Measurements from ENCODE around the gene CORO7.
"Not testable (repeated sequence)": the region's sequence is repeated elsewhere in the genome, so short reads cannot be mapped to it uniquely, and the experiment has no call there.

The CORO7 gene

GRCh38 chr16:4336701-4337539 is 79.5 kb downstream of the CORO7 start:
- DNase-seq (ENCODE audit: low spot score): no peak

GRCh38 chr16:4334724-4335495 is 81.5 kb downstream of the CORO7 start:
- no peak for DNase-seq (ENCODE audit: low spot score)

GRCh38 chr16:4333714-4334113 is 82.7 kb downstream of the CORO7 start:
- not testable (repeated sequence) for DNase-seq (ENCODE audit: low spot score)

- no peak for DNase-seq (ENCODE audit: low spot score)
These were observed 83.1 kb downstream of the CORO7 start for GRCh38 chr16:4333308-4333638.

GRCh38 chr16:4332623-4333307 is 83.6 kb downstream of the CORO7 start:
- DNase-seq (ENCODE audit: low spot score): no peak

- no peak for DNase-seq (ENCODE audit: low spot score)
These were observed 84.3 kb downstream of the CORO7 start for GRCh38 chr16:4332083-4332482.

GRCh38 chr16:4330277-4330874 is 86.0 kb downstream of the CORO7 start:
- peak; percentile 94 for DNase-seq (ENCODE audit: low spot score)

GRCh38 chr16:4328782-4329775 is 87.3 kb downstream of the CORO7 start:
- DNase-seq (ENCODE audit: low spot score): no peak

GRCh38 chr16:4328046-4328781 is 88.2 kb downstream of the CORO7 start:
- peak; percentile 90 for DNase-seq (ENCODE audit: low spot score)

GRCh38 chr16:4327386-4328045 is 88.9 kb downstream of the CORO7 start:
- peak; percentile 64 for DNase-seq (ENCODE audit: low spot score)

GRCh38 chr16:4325253-4325758 is 91.1 kb downstream of the CORO7 start:
- no peak for DNase-seq (ENCODE audit: low spot score)

GRCh38 chr16:4324492-4325252 is 91.7 kb downstream of the CORO7 start:
- DNase-seq (ENCODE audit: low spot score): peak; percentile 3

GRCh38 chr16:4323845-4324488 is 92.4 kb downstream of the CORO7 start:
- DNase-seq (ENCODE audit: low spot score): peak; percentile 89

GRCh38 chr16:4323071-4323844 is 93.1 kb downstream of the CORO7 start:
- peak; percentile 52 for DNase-seq (ENCODE audit: low spot score)

- DNase-seq (ENCODE audit: low spot score): peak; percentile 4
These were observed 94.0 kb downstream of the CORO7 start for GRCh38 chr16:4322121-4323052.

All from iPS-NIHi11 (cell line).